HCEC 1CT (cell line): ENCODE results near the gene HIVEP3.
A peak's percentile ranks its signal among the peaks of the same experiment; 100 is the strongest.

ENCODE experiments used
- DNase-seq: peaks from one replicate; pipeline ENCODE4 v3.0.0-alpha.2; 2017

The HIVEP3 gene

GRCh38 chr1:41621791-41622190 lies 296.9 kb downstream of the HIVEP3 start:
- DNase-seq, result no peak

- no peak for DNase-seq
Measured at GRCh38 chr1:41621256-41621655, 297.5 kb downstream of the HIVEP3 start.

- no peak for DNase-seq
Measured at GRCh38 chr1:41620365-41621169, 298.2 kb downstream of the HIVEP3 start.

- no peak for DNase-seq
Measured at GRCh38 chr1:41619511-41620364, 299.0 kb downstream of the HIVEP3 start.

- DNase-seq, result no peak
Measured at GRCh38 chr1:41618871-41619270, 299.9 kb downstream of the HIVEP3 start.

GRCh38 chr1:41618066-41618825 lies 300.5 kb downstream of the HIVEP3 start:
- peak; percentile 23 for DNase-seq

GRCh38 chr1:41617336-41617735 lies 301.4 kb downstream of the HIVEP3 start:
- no peak for DNase-seq

GRCh38 chr1:41616563-41616962 lies 302.2 kb downstream of the HIVEP3 start:
- DNase-seq, result no peak

- DNase-seq, result no peak
Measured at GRCh38 chr1:41615981-41616380, 302.7 kb downstream of the HIVEP3 start.

GRCh38 chr1:41615316-41615715 lies 303.4 kb downstream of the HIVEP3 start:
- no peak for DNase-seq

- no peak for DNase-seq
Measured at GRCh38 chr1:41614818-41615217, 303.9 kb downstream of the HIVEP3 start.

- peak; percentile 53 for DNase-seq
Measured at GRCh38 chr1:41613689-41614574, 304.8 kb downstream of the HIVEP3 start.

- DNase-seq, result no peak
Measured at GRCh38 chr1:41612953-41613352, 305.8 kb downstream of the HIVEP3 start.

- no peak for DNase-seq
Measured at GRCh38 chr1:41611932-41612450, 306.7 kb downstream of the HIVEP3 start.

GRCh38 chr1:41611068-41611931 lies 307.4 kb downstream of the HIVEP3 start:
- no peak for DNase-seq

GRCh38 chr1:41610361-41610760 lies 308.4 kb downstream of the HIVEP3 start:
- no peak for DNase-seq

- DNase-seq, result no peak
Measured at GRCh38 chr1:41609166-41609883, 309.4 kb downstream of the HIVEP3 start.

- no peak for DNase-seq
Measured at GRCh38 chr1:41608211-41608610, 310.5 kb downstream of the HIVEP3 start.

GRCh38 chr1:41607808-41608207 lies 310.9 kb downstream of the HIVEP3 start:
- no peak for DNase-seq

GRCh38 chr1:41599912-41600311 lies 318.8 kb downstream of the HIVEP3 start:
- DNase-seq, result peak; percentile 11
